ENCODE data around the gene NTF3. TPM values are rescaled to one million over a fixed set of nuclear protein-coding genes. Genes with fewer than 3 reads are reported as not detected.
A peak's percentile ranks its signal among the peaks of the same experiment; 100 is the strongest.

Gene NTF3
- total RNA-seq, 3 donors from 2014 or later = 0.88 to 1.3 TPM; not detected in 1

GRCh38 chr12:5465384-5465783, 33.5 kb downstream of the NTF3 start:
- intact Hi-C loops (cut with DNase I; ENCODE audit: low total_unique reads) = no loop called here
- no peak for DNase-seq (ENCODE audit: low spot score in 2 of 2)
- peak overlapping the region in 1 of 2 donors; percentile 43 for H3K27ac ChIP-seq

GRCh38 chr12:5466521-5466960, 34.6 kb downstream of the NTF3 start:
- Histone ChIP-seq H3K4me1 (no peaks in the 10 kb centered on the region), H3K27me3 (no peaks in the 10 kb centered on the region), H3K36me3 (no peaks in the 10 kb centered on the region), H3K9me3 (no peaks in the 10 kb centered on the region), H3K4me3 (no peak overlapping the region), H3K27ac (peak overlapping the region; percentile 46 to 50)
- intact Hi-C loops (cut with DNase I; ENCODE audit: low total_unique reads) = no loop called here
- no peak for TF ChIP-seq POLR2A (IDR thresholded peaks at IDR 0.05)
- no peak for DNase-seq (ENCODE audit: low spot score in 2 of 2)

More at GRCh38 chr12:5465384-5465783, 33.5 kb downstream of the NTF3 start:
- Histone ChIP-seq H3K9me3 (no peaks in the 10 kb centered on the region), H3K4me1 (no peaks in the 10 kb centered on the region), H3K36me3 (no peaks in the 10 kb centered on the region), H3K27me3 (no peaks in the 10 kb centered on the region), H3K4me3 (no peak overlapping the region)
- TF ChIP-seq POLR2AphosphoS5 (IDR thresholded peaks at IDR 0.05) (no peak), POLR2A (IDR thresholded peaks at IDR 0.05) (no peak), CTCF (IDR thresholded peaks at IDR 0.05) (no peak)

- intact Hi-C loops (cut with DNase I; ENCODE audit: low total_unique reads) = no loop called here
- no peak for TF ChIP-seq CTCF (IDR thresholded peaks at IDR 0.05)
- TF ChIP-seq POLR2A (IDR thresholded peaks at IDR 0.05) = no peak
- no peak for TF ChIP-seq POLR2AphosphoS5 (IDR thresholded peaks at IDR 0.05)
These were observed 36.0 kb downstream of the NTF3 start for GRCh38 chr12:5467931-5468330.

GRCh38 chr12:5470221-5470620, 38.3 kb downstream of the NTF3 start:
- DNase-seq (ENCODE audit: low spot score in 2 of 2) = no peak
- Histone ChIP-seq H3K9me3 (no peaks in the 10 kb centered on the region), H3K36me3 (no peaks in the 10 kb centered on the region), H3K27me3 (no peaks in the 10 kb centered on the region), H3K4me1 (no peaks in the 10 kb centered on the region), H3K4me3 (no peak overlapping the region), H3K27ac (no peak overlapping the region)
- intact Hi-C loops (cut with DNase I; ENCODE audit: low total_unique reads) = no loop called here
- TF ChIP-seq POLR2AphosphoS5 (IDR thresholded peaks at IDR 0.05) (no peak), CTCF (IDR thresholded peaks at IDR 0.05) (no peak), POLR2A (IDR thresholded peaks at IDR 0.05) (no peak)

More at GRCh38 chr12:5467931-5468330, 36.0 kb downstream of the NTF3 start:
- H3K9me3 ChIP-seq = no peaks in the 10 kb centered on the region
- no peak for DNase-seq (ENCODE audit: low spot score in 2 of 2)
- H3K27ac ChIP-seq = no peak overlapping the region
- no peaks in the 10 kb centered on the region for H3K36me3 ChIP-seq
- no peaks in the 10 kb centered on the region for H3K27me3 ChIP-seq
- H3K4me1 ChIP-seq = no peaks in the 10 kb centered on the region
- H3K4me3 ChIP-seq = no peak overlapping the region

- Histone ChIP-seq H3K4me1 (no peaks in the 10 kb centered on the region), H3K36me3 (no peaks in the 10 kb centered on the region), H3K4me3 (no peak overlapping the region), H3K27me3 (no peaks in the 10 kb centered on the region), H3K27ac (no peak overlapping the region), H3K9me3 (no peaks in the 10 kb centered on the region)
- intact Hi-C loops (cut with DNase I; ENCODE audit: low total_unique reads) = no loop called here
- DNase-seq (ENCODE audit: low spot score in 2 of 2) = no peak
- TF ChIP-seq POLR2A (IDR thresholded peaks at IDR 0.05) = no peak
These were observed 38.8 kb downstream of the NTF3 start for GRCh38 chr12:5470703-5471102.

- TF ChIP-seq POLR2AphosphoS5 (IDR thresholded peaks at IDR 0.05) (no peak), CTCF (IDR thresholded peaks at IDR 0.05) (no peak)
- Histone ChIP-seq H3K9me3 (no peaks in the 10 kb centered on the region), H3K4me1 (no peaks in the 10 kb centered on the region), H3K27ac (no peak overlapping the region), H3K36me3 (no peaks in the 10 kb centered on the region), H3K4me3 (no peak overlapping the region), H3K27me3 (no peaks in the 10 kb centered on the region)
- intact Hi-C loops (cut with DNase I; ENCODE audit: low total_unique reads) = no loop called here
- no peak for DNase-seq (ENCODE audit: low spot score in 2 of 2)
These were observed 41.3 kb downstream of the NTF3 start for GRCh38 chr12:5473076-5473782.
